RWPE2 (cell line): Measurements from ENCODE around the gene DNAJC28.

Experiments
- ATAC-seq: fragments of 200-7000 bp; cut with Tn5 transposase; 3 replicates; pipeline ENCODE4 v1.9.1; 2021; ENCODE audit warnings: low read depth
- DNase-seq: peaks from one replicate; pipeline ENCODE4 v3.0.0-alpha.2; 2020; ENCODE audit warnings: low spot score
- H3K27ac ChIP-seq: fragments of 450-650 bp; 2 replicates; pipeline ENCODE4 v1.5.1; 2017; ENCODE audit warnings: mild to moderate bottlenecking; ENCODE audit not compliant: poor library complexity, severe bottlenecking
- H3K27me3 ChIP-seq: fragments of 250-450 bp; sonication (Bioruptor Pico); 2 replicates; pipeline ENCODE4 v1.5.1; 2021; ENCODE audit warnings: mild to moderate bottlenecking, moderate library complexity; ENCODE audit not compliant: insufficient read depth, poor library complexity, severe bottlenecking
- H3K36me3 ChIP-seq: fragments of 250-450 bp; sonication (Bioruptor Pico); 2 replicates; pipeline ENCODE4 v1.5.1; 2020; ENCODE audit warnings: low read depth, mild to moderate bottlenecking, moderate library complexity
- H3K4me1 ChIP-seq: fragments of 250-450 bp; sonication (Bioruptor Pico); 2 replicates; pipeline ENCODE4 v1.5.1; 2021; ENCODE audit warnings: mild to moderate bottlenecking, moderate library complexity; ENCODE audit not compliant: insufficient read depth, poor library complexity, severe bottlenecking
- H3K4me3 ChIP-seq: fragments of 250-450 bp; sonication (Bioruptor Pico); 2 replicates; pipeline ENCODE4 v1.5.1; 2021; ENCODE audit warnings: mild to moderate bottlenecking, moderate library complexity; ENCODE audit not compliant: severe bottlenecking
- H3K9me3 ChIP-seq: fragments of 250-450 bp; sonication (Bioruptor Pico); 2 replicates; pipeline ENCODE4 v1.5.1; 2021; ENCODE audit warnings: mild to moderate bottlenecking, moderate library complexity; ENCODE audit not compliant: severe bottlenecking
- CTCF ChIP-seq: fragments of 450-650 bp; IDR thresholded peaks from one replicate; pipeline ENCODE4 v1.5.1; 2017; ENCODE audit warnings: mild to moderate bottlenecking, moderate library complexity; ENCODE audit not compliant: poor library complexity, severe bottlenecking

Gene DNAJC28

GRCh38 chr21:33505833-33506232 lies 14.3 kb upstream of the DNAJC28 start:
- no peak overlapping the region for H3K4me3 ChIP-seq
- TF ChIP-seq CTCF: no peak
- H3K27me3 ChIP-seq: no peaks in the 10 kb centered on the region
- H3K9me3 ChIP-seq: no peaks in the 10 kb centered on the region
- H3K4me1 ChIP-seq: no peaks in the 10 kb centered on the region
- no peak for ATAC-seq
- no peak for DNase-seq
- peaks cover 76% of the 10 kb centered on the region for H3K36me3 ChIP-seq
- H3K27ac ChIP-seq: no peak overlapping the region

- Histone ChIP-seq H3K27me3 (no peaks in the 10 kb centered on the region), H3K4me3 (no peak overlapping the region), H3K9me3 (no peaks in the 10 kb centered on the region), H3K27ac (no peak overlapping the region), H3K4me1 (peaks cover 4% of the 10 kb centered on the region), H3K36me3 (no peaks in the 10 kb centered on the region)
- ATAC-seq (no peak), DNase-seq (no peak)
- TF ChIP-seq CTCF: no peak
Measured at GRCh38 chr21:33496345-33496744, 4.8 kb upstream of the DNAJC28 start.

- Histone ChIP-seq H3K27me3 (no peaks in the 10 kb centered on the region), H3K4me3 (no peak overlapping the region), H3K9me3 (no peaks in the 10 kb centered on the region), H3K36me3 (no peaks in the 10 kb centered on the region), H3K4me1 (peaks cover 4% of the 10 kb centered on the region), H3K27ac (no peak overlapping the region)
- no peak for TF ChIP-seq CTCF
- ATAC-seq (no peak), DNase-seq (no peak)
Measured at GRCh38 chr21:33495743-33496142, 4.2 kb upstream of the DNAJC28 start.

- Histone ChIP-seq H3K27me3 (no peaks in the 10 kb centered on the region), H3K9me3 (no peaks in the 10 kb centered on the region), H3K4me1 (peaks cover 4% of the 10 kb centered on the region), H3K4me3 (no peak overlapping the region), H3K36me3 (no peaks in the 10 kb centered on the region), H3K27ac (no peak overlapping the region)
- DNase-seq (no peak), ATAC-seq (no peak)
- TF ChIP-seq CTCF: no peak
Measured at GRCh38 chr21:33493756-33494155, 2.2 kb upstream of the DNAJC28 start.

GRCh38 chr21:33492571-33492970 lies 1.1 kb upstream of the DNAJC28 start:
- Histone ChIP-seq H3K4me3 (no peak overlapping the region), H3K36me3 (no peaks in the 10 kb centered on the region), H3K27me3 (no peaks in the 10 kb centered on the region), H3K4me1 (peaks cover 4% of the 10 kb centered on the region), H3K27ac (no peak overlapping the region), H3K9me3 (no peaks in the 10 kb centered on the region)
- no peak for TF ChIP-seq CTCF
- ATAC-seq: no peak
- no peak for DNase-seq
